NK-92 treated with Interleukin-12 subunit alpha and Interleukin-12 subunit beta, amount 100 ng/mL, for 24 hours (cell line): Measurements from ENCODE around the gene TSC22D1.

Source experiments
- DNase-seq: peaks from one replicate; lab custom pipeline; 2025; lab: John Stamatoyannopoulos, UW

TSC22D1 gene

GRCh38 chr13:44426461-44426860, 149.7 kb downstream of the TSC22D1 start:
- DNase-seq, result no peak

- DNase-seq, result no peak
These were observed 150.4 kb downstream of the TSC22D1 start for GRCh38 chr13:44425815-44426078.

GRCh38 chr13:44425041-44425814, 150.9 kb downstream of the TSC22D1 start:
- DNase-seq, result no peak

GRCh38 chr13:44423824-44424223, 152.3 kb downstream of the TSC22D1 start:
- no peak for DNase-seq

GRCh38 chr13:44422755-44423643, 153.1 kb downstream of the TSC22D1 start:
- no peak for DNase-seq

- no peak for DNase-seq
These were observed 154.1 kb downstream of the TSC22D1 start for GRCh38 chr13:44421853-44422525.

GRCh38 chr13:44420376-44421220, 155.5 kb downstream of the TSC22D1 start:
- DNase-seq, result no peak

- no peak for DNase-seq
These were observed 158.3 kb downstream of the TSC22D1 start for GRCh38 chr13:44417876-44418275.

DNA sequence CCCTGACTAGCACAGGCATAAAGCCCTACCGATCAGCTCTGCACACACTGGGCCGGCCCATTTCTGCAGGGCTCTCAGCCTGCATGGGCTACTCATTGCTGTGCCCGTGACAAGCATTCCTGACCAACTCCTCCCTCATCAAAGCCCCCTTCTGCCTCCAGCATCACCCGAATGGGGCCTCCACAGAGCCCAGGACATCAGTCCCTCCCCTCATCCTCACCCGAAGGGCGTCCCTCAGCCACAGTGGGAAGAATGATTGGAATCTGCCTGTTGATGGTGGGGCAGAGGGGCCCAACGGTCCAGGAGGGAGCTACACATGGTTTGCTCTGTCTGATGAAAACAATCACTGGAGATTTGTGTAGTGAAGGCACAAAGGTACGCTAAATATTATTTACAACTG, 158.7 kb downstream of the TSC22D1 start:
- no peak for DNase-seq

GRCh38 chr13:44416744-44417143, 159.4 kb downstream of the TSC22D1 start:
- no peak for DNase-seq

DNA sequence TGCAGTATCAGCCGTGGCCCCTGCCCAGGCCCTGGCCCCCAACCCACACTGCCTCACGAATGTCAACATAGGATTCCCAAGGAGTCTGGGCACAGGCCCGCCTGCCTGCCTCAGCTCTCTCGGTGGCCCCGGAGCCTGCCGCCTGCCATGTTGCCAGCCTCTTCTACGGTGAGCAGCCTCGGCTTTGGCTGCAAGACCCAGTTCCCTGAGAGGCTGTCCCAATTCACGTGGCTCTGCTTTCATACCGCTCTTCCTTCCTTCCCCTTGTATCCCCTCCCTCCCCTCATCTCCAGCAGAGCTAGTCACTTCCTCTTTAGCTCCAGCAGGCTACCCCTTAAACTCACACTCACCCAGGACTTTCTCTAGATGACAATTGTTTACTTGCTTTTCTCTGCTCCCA, 159.8 kb downstream of the TSC22D1 start:
- DNase-seq, result no peak

- no peak for DNase-seq
These were observed 160.3 kb downstream of the TSC22D1 start for GRCh38 chr13:44415815-44416214.

GRCh38 chr13:44414716-44415115, 161.4 kb downstream of the TSC22D1 start:
- no peak for DNase-seq

DNA sequence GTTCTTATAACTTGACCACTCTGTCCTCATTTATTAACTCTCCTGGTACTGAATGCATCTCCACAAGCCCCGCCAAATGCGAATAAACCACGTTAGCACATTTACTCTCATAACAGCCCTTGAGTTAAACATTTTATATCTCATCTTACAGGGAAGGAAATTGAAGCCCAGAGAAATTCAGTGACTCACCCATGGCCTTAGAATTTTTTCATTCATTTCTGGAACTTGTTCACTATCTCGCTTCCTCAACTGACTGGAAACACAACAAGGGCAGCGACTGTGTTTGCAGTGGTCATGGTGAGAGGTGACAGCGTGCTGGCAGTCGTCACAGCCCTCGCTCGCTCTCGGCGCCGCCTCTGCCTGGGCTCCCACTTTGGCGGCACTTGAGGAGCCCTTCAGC, 163.0 kb downstream of the TSC22D1 start:
- no peak for DNase-seq

GRCh38 chr13:44412346-44412935, 163.7 kb downstream of the TSC22D1 start:
- no peak for DNase-seq

- no peak for DNase-seq
These were observed 164.3 kb downstream of the TSC22D1 start for GRCh38 chr13:44411841-44412240.

DNA sequence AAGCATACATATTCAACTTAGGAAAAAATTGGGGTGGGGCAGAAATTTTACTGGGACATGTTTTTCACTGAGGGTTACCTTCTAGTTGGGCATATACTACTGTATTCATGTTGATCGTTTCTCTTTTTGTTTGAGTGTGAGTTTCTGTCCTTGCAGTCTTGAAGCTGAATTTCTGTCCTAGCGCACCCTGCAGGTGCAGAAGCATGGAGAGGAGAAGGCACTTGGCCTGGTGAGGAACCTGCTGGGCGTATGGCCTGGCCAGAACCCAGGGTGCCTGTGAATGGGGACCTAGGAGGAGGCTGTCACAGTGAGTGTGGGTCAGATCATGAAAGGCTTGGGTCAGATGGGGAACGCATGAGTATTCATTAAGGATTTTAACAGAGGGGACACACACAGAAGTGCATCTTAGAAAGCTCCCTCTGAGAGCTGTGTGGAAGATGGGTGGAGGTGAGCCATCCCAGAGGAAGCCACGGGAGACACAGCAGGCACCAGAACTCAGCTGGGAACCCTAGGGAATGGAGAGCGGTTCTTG, 165.7 kb downstream of the TSC22D1 start:
- no peak for DNase-seq

GRCh38 chr13:44409595-44409994, 166.5 kb downstream of the TSC22D1 start:
- no peak for DNase-seq

DNA sequence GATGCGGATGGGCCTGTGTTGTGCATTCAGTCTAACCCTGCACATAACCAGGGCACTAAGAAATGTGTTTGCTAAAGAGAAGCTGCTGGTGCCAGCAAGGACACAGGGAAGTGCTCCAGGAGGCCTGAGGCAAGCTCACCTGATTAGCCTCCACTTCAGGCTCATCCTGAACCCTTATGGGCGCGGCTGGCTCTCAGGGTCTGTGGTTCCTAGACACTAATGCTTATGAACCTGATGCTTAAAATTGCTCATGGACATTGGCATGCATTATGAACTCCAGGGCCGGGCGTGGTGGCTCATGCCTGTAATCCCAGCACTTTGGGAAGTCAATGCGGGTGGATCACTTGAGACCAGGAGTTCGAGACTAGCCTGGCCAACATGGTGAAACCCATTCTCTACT, 168.2 kb downstream of the TSC22D1 start:
- DNase-seq, result no peak

DNA sequence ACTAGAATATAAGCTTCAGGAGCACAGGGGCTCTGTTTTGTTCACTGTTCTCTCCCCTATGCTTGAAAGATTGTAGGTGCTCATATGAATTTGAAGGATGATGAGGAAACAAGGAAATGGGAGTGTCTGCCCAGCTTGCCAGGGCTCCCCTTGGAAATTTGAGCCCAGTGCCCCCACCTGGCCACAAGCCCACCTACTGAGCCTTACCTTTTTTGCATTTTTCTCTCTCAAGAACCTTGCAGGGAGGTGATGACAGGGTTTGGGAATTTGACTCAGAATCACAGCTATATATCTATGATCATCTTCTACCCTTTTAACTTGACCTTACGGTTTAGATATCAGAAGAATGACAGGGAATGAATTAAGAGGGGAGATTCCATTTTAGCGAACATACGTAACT, 168.8 kb downstream of the TSC22D1 start:
- no peak for DNase-seq

DNA sequence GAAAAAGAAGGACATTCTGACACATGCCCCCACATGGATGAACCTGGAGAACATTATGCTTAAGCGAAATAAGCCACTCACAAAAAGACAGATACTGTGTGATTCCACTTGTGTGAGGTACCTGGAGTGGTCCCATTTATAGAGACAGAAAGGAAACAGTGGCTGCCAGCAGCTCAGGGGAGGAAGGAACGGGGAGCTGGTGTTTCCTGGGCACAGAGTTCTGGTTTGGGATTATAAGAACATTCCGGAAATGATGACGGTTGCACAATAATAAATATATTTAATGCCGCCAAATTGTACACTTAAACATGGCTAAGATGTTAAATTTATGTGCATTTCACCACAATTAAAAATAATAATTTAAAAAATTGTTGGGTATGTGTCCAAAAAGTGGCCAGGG, 169.5 kb downstream of the TSC22D1 start:
- no peak for DNase-seq
